RWPE2 (cell line): ENCODE measurements around the gene ANXA11.

Experiments used
- ATAC-seq: fragments of 200-7000 bp; cut with Tn5 transposase; 3 replicates; pipeline ENCODE4 v1.9.1; 2021; ENCODE audit warnings: low read depth
- DNase-seq: peaks from one replicate; pipeline ENCODE4 v3.0.0-alpha.2; 2020; ENCODE audit warnings: low spot score
- H3K27ac ChIP-seq: fragments of 450-650 bp; 2 replicates; pipeline ENCODE4 v1.5.1; 2017; ENCODE audit warnings: mild to moderate bottlenecking; ENCODE audit not compliant: poor library complexity, severe bottlenecking
- H3K27me3 ChIP-seq: fragments of 250-450 bp; sonication (Bioruptor Pico); 2 replicates; pipeline ENCODE4 v1.5.1; 2021; ENCODE audit warnings: mild to moderate bottlenecking, moderate library complexity; ENCODE audit not compliant: insufficient read depth, poor library complexity, severe bottlenecking
- H3K36me3 ChIP-seq: fragments of 250-450 bp; sonication (Bioruptor Pico); 2 replicates; pipeline ENCODE4 v1.5.1; 2020; ENCODE audit warnings: low read depth, mild to moderate bottlenecking, moderate library complexity
- H3K4me1 ChIP-seq: fragments of 250-450 bp; sonication (Bioruptor Pico); 2 replicates; pipeline ENCODE4 v1.5.1; 2021; ENCODE audit warnings: mild to moderate bottlenecking, moderate library complexity; ENCODE audit not compliant: insufficient read depth, poor library complexity, severe bottlenecking
- H3K4me3 ChIP-seq: fragments of 250-450 bp; sonication (Bioruptor Pico); 2 replicates; pipeline ENCODE4 v1.5.1; 2021; ENCODE audit warnings: mild to moderate bottlenecking, moderate library complexity; ENCODE audit not compliant: severe bottlenecking
- H3K9me3 ChIP-seq: fragments of 250-450 bp; sonication (Bioruptor Pico); 2 replicates; pipeline ENCODE4 v1.5.1; 2021; ENCODE audit warnings: mild to moderate bottlenecking, moderate library complexity; ENCODE audit not compliant: severe bottlenecking
- CTCF ChIP-seq: fragments of 450-650 bp; IDR thresholded peaks from one replicate; pipeline ENCODE4 v1.5.1; 2017; ENCODE audit warnings: mild to moderate bottlenecking, moderate library complexity; ENCODE audit not compliant: poor library complexity, severe bottlenecking

Gene ANXA11

GRCh38 chr10:80132299-80133139 lies 72.8 kb downstream of the ANXA11 start, which contains the start of gene PLAC9:
Gene PLAC9 (plus strand): TSS chr10:80132730. CDS start chr10:80132763, 33 bp downstream.
- Histone ChIP-seq H3K27ac (no peak within 1 kb of the TSS), H3K36me3 (no peaks in the 10 kb centered on the region), H3K4me3 (no peak within 1 kb of the TSS), H3K4me1 (no peaks in the 10 kb centered on the region), H3K27me3 (peaks cover 8% of the 10 kb centered on the region), H3K9me3 (no peaks in the 10 kb centered on the region)
- ATAC-seq (peak; percentile 75), DNase-seq (no peak)
- TF ChIP-seq CTCF, result no peak

GRCh38 chr10:80131499-80131901 lies 73.8 kb downstream of the ANXA11 start:
- Histone ChIP-seq H3K27ac (no peak overlapping the region), H3K9me3 (no peaks in the 10 kb centered on the region), H3K27me3 (peaks cover 8% of the 10 kb centered on the region), H3K36me3 (no peaks in the 10 kb centered on the region), H3K4me1 (no peaks in the 10 kb centered on the region), H3K4me3 (no peak overlapping the region)
- ATAC-seq (no peak), DNase-seq (no peak)
- TF ChIP-seq CTCF, result no peak

GRCh38 chr10:80126876-80127275 lies 78.5 kb downstream of the ANXA11 start:
- Histone ChIP-seq H3K4me3 (no peak overlapping the region), H3K4me1 (no peaks in the 10 kb centered on the region), H3K27me3 (no peaks in the 10 kb centered on the region), H3K36me3 (no peaks in the 10 kb centered on the region), H3K27ac (no peak overlapping the region), H3K9me3 (no peaks in the 10 kb centered on the region)
- ATAC-seq, result peak; percentile 10; the same call in 1 of the 3 replicates
- no peak for TF ChIP-seq CTCF
- DNase-seq, result no peak

- Histone ChIP-seq H3K27ac (no peak overlapping the region), H3K4me1 (no peaks in the 10 kb centered on the region), H3K27me3 (no peaks in the 10 kb centered on the region), H3K36me3 (no peaks in the 10 kb centered on the region), H3K4me3 (no peak overlapping the region), H3K9me3 (no peaks in the 10 kb centered on the region)
- ATAC-seq (no peak), DNase-seq (no peak)
- no peak for TF ChIP-seq CTCF
These were observed 82.6 kb downstream of the ANXA11 start for GRCh38 chr10:80122746-80123145.
